ENCODE measurements around the gene ZEB2.

DNA sequence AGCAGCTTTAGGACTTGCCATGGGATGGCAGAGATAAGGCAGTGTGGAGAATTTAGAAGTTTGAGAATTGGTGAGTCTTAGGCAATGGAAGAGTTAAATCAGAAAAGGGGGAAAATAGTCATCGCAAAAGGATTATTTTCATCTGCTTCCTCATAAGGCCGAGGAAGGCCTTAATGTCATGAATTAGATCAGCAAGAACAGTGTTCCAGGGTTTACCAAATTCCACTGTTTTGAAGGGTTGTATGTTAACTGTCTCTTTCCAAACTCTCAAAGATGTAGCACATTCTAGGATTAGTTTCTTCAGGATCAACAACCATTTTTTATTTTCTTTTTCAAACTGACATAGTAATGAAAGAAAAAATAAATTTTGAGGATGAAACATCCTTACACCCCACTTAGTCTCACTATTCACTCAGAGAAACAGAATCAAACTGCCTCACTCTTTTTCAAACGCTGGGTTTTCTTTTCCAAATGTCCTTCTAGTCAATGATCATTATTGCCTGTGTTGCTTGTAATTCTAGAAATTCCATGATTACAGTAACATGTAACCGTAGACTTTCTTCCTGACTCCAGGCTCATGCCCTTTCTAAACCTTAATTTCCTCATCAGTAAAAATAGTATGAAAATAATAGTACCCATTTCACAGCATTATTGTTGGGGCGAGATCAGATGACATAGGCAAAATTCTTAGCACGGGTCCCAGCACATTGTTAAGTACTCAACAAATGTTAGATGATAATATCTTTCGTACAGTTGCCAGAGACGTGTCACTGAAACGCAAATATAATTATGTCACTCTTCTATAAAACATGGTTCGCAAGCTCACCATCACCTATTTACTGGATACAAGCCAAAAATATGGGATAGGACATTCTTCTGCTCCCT is 23.6 kb downstream of the ZEB2 start:
- TF ChIP-seq, protein P1, sequence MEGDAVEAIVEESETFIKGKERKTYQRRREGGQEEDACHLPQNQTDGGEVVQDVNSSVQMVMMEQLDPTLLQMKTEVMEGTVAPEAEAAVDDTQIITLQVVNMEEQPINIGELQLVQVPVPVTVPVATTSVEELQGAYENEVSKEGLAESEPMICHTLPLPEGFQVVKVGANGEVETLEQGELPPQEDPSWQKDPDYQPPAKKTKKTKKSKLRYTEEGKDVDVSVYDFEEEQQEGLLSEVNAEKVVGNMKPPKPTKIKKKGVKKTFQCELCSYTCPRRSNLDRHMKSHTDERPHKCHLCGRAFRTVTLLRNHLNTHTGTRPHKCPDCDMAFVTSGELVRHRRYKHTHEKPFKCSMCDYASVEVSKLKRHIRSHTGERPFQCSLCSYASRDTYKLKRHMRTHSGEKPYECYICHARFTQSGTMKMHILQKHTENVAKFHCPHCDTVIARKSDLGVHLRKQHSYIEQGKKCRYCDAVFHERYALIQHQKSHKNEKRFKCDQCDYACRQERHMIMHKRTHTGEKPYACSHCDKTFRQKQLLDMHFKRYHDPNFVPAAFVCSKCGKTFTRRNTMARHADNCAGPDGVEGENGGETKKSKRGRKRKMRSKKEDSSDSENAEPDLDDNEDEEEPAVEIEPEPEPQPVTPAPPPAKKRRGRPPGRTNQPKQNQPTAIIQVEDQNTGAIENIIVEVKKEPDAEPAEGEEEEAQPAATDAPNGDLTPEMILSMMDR (IDR thresholded peaks at IDR 0.05) = no peak
- no peak for TF ChIP-seq POLR2A (IDR thresholded peaks at IDR 0.05)

Measured in adrenal gland (tissue), 5 donors.